HL-60/S4 (cell line): ENCODE results near the gene MYO18B.

Experiments used
- in situ Hi-C: fragments of 300-500 bp; cut with MboI; formaldehyde crosslinking; loops from 2 replicates; pipeline ENCODE4 v1.14.3; 2022; ENCODE audit warnings: low sequenced_read_pairs

MYO18B gene

DNA sequence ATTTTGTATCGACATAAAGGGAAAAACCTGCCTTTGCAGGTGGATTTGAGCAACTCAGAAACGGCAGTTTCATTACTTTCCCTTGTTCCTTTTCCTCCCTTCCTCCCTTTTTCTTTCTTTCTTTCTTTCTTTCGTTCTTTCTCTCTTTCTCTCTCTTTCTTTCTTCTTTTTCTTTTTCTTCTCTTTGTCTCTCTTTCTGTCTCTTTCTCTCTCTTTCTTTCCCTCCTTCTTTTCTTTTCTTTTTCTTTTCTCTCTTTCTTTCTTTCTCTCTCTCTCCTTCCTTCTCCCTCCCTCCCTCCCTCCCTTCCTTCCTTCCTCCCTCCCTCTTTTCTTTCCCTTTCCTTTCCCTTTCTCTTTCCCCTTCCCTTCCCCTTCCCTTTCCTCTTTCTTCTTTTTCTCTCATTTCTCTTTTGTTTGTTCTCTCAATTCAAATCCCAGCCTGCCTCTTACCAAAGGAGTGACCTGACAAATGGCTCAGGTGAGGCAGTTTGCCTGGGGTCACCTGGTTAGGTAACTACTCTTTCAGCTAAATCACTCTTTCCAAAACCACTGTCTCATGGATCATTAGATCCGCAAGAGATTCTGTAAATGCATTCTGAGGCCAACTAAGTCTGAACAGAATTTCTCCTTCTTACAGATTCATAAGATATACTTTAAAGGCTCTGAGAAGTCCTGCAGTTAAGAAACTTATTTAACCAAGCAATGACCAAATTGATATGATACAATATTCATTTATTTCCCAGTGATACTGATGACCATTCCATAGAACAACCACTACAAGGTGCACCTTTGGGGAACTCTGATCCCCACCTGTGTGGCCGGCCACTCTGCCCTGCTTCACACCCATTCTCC, 75.3 kb downstream of the MYO18B start:
- in situ Hi-C loops = no loop called here

DNA sequence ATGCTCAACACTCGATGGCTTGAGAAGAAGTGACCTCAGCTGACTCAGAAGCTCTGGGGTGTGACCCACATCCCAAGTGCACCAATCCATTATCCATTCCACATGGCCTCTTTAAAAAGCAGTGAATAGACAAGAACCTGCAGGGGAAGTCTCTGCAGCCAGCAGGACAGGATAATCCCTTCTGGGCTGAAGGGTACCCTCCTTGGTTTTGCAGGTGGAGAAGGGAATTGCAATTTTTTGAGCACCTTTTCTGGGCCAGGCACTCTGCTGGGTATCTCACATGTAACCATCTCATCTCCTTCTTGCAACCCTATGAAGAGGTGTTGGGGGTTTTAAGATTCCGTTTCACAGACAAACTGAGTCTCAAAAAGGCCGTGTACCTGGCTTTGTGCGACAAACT, 76.6 kb downstream of the MYO18B start:
- in situ Hi-C loops = no loop called here

DNA sequence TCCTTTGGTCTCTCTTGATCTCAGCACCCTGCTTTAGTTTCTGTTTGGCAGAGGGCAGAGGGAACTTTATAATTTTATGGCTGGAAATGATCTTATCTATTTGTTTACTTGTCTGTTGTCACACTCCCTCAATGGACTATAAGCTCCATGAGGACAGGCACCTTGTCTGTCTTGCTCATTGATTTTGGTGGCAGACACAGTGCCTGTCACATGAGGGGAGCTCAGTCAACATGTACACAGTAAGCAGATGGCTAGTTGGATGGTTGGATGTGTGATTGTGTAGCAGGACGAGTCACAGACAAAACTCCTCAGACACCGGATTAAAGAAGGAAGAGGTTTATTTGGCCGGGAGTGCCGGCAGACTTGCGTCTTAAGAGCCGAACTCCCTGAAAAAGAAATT, 80.4 kb downstream of the MYO18B start:
- in situ Hi-C loops = no loop called here

DNA sequence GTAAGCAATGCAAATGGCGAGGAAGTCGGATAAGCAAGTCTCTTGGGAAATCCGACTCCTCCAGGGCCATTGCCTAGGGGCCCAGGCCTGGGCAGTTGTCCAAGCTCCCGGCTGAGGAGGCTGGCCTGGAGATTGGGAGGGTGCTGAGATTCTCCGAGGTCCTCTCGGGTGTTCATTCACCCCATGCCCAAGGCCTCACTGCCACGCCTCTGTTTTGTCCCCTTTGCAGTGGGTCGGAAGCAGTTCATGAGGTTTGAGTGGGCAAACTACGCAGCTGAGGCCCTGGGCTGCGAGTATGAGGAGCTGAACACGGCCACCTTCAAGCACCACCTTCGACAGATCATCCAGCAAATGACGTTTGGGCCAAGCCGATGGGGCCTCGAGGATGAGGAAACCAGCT, 81.3 kb downstream of the MYO18B start:
- in situ Hi-C loops = no loop called here

DNA sequence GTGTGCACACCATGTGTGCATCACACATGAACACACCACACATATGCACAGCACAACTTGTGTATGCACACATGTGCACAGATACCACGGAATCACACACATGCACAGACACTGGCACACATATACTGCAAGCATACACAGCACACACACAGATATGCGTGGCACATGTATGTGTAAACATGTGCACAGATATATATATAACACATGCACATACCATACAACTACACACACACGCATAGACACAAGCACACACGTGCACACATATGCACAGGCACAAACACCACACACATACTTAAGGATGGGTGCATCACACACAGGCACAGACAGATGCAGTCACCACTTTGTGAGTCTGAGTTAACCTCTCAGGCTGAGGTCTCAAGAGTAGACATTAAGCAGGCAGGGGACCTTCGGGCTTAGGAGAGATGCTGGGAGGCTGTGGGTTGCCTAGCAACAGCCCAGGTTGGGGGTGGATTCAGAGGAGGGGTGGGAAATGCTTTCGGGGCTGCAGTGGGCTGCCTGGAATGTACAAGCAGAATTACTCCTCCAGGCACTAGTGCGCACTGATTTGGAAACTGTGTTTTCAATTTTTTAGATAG, 82.9 kb downstream of the MYO18B start:
- in situ Hi-C loops = no loop called here

DNA sequence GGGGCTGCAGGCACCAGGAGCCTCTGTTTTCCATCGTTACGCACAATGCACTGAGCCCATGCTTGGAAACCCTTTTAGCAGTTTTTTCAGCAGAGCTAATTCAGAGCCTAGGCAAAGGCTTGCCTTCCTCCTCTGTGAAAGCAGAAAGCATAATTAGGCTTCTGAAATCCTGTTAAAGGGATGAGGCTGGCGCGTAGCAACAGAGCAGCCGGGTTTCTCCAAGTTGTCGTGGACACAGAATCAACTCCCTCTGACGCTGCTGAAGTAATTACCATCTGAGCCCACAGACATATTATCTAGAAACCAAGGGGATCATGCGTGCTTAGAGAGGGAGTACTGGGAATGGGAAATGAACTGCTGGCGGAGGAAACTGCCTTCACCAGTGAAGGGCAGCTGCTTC, 85.4 kb downstream of the MYO18B start:
- in situ Hi-C loops = no loop called here

DNA sequence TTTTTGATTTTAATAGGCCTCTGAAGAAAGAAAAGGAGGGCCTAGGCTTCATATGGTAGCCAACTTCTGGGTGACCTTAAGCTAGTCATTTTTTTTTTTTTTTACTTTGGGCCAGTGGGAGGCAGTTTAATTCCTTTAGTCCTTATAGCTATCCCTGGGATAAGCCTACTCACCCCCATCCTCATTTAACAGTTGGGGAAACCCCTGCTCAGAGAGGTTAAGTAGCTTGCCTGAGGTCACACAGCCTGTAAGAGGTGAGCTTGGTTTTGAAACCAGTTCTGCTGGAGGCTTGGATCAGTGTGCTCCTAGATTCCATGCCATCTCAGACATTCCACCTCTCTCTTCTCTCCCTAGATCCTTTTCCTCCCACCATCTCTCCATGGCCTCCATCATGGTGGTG, 86.4 kb downstream of the MYO18B start:
- in situ Hi-C loops = no loop called here

DNA sequence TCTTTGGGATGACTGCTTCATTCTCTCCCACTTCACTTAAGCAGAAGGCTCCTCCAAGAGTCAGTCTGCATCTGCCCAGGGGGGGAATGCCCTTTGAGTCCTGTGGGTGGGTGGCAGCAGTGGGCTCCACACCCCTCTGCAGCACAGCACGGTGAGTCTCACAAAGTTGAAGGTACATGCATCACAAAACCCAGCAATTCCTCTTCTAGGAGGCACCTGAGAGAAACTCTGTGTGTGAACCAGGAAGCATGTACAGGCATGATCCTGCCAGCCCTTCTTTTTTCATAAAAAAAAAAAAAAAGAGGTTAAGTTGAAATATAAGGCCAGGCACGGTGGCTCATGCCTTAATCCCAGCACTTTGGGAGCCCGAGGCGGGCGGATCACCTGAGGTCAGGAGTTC, 87.2 kb downstream of the MYO18B start:
- in situ Hi-C loops = no loop called here

DNA sequence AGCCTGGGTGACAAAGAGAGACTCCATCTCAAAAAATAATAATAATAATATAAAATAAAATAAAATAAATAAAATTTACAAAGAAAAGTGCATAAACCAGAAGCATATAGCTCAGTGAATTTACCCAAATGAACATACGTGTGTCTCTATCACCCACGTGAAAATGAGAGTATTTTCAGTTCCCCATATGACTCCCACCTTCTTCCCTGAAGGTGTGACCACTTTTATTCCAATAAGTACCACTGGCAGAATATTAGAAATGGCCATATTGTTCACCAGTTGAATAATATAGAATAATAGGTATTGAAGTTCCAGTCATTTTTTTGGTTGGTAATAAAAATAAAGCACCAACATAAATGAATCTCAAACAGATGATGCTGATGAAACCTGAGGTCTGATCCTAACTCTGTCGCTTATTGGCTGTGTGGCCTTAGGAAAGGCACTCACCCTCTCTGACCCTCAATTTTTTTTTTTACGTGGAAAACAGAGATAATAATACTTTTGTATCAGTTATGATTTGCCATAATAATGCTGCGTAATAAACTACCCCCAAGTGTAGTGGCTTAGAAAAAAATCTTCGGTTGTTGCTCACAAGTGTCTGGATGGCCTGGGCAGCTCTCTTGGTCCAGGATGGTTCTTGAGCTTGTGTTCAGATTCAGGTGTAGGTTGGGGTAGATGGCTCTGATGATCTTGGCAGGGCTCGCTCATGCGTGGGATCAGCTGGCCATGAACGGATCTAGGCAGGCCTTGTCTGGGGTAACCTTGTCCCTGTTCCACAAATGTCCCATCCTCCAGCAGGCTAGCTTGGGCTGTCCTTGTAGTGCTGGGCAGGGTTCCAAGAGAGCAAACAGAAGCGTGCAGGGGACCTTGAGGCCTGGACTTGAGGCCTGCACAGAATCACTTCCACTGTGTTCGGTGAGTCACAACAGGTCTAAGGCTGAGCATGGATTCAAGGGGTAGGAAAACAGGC, 88.1 kb downstream of the MYO18B start:
- in situ Hi-C loops = no loop called here

DNA sequence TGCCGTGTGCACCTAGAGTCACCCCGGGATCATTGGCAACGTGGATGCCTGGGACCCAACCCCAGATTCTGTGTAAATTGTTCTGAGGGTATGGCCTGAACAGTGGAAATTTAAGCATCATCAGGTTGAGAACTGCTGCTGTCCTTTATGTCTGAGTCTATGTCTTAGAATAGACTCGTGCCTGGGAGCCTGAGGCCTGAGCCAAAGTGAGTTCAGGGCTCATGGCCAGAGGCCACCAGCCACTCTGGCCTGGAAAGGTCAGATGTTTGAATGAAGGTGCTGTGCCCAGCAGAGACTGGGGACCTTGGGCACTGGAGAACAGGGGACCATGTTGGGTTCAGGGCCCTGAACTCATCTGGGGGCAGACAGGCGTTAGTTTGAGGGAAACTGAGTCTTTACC, 91.1 kb downstream of the MYO18B start:
- in situ Hi-C loops = no loop called here

DNA sequence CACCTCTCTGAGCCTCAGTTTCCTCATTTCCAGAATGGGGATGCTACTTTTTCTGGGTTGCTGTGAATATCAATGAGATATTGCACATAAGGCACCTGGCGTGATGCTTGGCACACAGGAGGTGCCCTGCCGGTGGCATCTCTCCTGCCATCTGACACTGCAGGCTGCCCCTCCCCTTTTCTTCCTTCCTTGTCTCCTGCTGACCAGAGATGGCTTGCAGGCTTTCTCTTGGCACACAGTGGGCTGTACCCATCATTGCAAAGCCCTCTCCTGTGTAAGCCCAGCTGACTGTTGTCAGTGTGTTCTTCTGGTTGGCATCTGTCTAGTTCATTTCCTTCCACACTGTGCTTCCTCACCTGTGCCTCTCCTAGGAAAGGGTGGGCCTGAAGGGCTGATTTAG, 91.7 kb downstream of the MYO18B start:
- in situ Hi-C loops = no loop called here

DNA sequence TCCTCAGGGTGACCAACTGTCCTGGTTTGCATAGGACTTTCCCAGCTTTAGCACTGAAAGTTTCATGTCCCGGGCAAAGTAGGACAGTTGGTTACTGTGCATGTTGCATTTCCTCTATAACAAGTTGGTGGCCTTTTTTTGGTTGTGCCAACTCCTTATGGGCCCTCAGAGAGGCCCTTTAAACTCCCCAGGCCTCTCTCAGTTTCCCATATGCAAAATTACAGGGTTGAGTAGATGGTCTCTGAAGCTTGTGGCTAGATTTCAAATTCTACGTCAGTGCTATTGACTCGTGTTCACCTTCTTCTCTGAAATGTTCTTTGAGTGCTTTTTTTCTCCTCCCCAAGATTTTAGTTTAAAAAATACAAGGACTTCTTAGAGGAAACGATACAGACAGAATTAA, 92.5 kb downstream of the MYO18B start:
- in situ Hi-C loops = no loop called here

DNA sequence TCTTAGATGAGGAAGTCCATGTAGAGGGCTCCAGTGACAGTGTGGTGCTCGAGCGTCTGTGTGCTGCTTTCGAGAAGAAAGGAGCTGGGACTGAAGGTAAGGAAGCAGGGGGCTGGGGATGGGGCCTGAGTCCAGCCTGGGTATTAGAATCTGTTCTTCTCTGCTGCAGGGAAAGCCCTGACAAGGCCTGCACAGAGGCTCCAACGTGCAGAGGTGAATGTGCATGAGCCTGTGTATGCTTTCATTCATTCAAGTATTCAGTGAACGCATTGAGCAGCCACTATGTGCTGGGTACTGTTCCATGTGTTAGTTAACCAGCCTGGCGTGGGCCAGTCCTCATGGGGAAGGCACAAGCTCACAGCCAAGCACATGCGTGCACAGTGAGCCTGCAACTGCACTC, 93.4 kb downstream of the MYO18B start:
- in situ Hi-C loops = no loop called here

DNA sequence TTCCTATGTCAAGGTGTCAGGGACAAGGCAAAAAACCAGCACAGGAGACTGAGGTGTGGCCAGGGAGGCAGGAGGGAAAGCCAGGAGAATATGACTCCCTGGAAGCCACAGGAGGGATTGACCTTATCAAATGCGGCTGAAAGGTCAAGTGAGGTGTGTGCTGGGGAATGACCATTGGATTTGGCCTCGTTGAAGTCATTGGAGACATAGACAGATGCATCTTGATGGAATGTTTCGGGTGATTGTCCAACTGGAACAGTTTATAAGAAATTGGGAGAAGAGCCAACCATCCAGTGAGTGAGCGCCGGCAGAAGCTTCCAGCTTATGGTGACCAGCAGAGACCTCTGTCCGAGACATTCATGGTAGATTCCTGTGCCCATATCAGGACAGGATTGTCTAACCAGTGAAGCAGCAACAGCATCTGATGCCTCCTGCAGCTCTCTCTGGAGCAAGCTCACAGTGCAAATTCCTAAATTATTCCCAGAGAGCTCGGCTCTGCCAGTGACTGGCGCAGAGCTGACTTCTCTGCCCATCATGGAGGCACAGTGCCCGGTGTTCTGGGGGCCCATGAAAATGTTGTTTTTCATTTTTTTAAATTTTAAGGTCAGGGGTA, 95.4 kb downstream of the MYO18B start:
- in situ Hi-C loops = no loop called here

DNA sequence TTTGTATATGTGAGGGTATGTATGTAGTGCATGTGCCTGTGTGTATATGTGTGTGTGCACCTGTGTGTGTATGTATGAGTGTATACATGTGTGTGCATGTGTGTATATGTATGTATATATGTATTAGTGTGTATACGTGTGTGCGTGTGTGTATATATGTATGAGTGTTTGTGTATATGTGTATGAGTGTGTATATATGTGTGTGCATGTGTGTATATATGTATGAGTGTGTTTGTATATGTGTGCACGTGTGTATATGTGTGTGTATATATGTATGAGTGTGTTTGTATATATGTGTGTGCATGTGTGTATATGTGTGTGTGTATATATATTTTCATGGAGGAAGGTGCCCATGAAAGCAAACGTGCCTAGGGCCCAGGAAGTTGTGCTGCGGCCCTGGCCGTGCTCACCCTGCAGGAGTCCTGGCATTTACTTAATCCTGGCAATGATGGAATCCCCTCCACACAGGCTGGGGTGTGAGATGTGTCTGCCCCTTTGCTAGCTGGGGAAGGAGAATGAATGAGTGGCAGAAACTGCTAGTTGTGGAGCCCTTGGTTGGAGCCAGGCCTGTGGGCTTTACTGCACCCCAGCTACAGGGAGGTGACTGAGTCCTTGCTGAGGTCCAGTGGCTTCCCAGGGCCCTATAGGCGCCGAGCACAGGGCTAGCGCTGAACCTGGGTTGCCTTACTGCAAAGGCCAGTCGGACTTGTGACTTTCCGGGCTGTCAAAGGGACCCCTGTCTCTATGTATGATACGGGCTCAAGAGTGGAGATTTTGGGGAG, 97.2 kb downstream of the MYO18B start:
- in situ Hi-C loops = no loop called here

DNA sequence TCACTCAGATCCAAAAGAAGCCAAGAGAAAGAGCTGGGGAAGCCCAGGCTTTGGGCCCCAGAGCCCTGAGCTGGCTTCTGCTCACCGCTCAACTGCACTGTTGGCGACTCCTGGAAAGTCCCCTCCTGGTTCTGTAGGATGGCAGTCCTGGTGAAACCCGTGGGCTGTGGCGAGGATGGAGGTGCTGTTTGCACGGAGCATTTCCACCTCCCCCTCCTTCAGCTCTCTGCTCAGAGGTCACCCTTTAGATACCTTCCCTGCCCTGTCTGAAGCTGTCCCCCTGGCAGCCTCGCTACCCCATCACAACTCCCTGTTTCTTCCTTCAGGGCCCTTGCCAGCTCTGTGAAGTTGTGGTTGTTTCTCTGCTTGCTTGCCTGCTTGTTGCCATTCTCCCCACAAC, 97.8 kb downstream of the MYO18B start:
- in situ Hi-C loops = no loop called here

DNA sequence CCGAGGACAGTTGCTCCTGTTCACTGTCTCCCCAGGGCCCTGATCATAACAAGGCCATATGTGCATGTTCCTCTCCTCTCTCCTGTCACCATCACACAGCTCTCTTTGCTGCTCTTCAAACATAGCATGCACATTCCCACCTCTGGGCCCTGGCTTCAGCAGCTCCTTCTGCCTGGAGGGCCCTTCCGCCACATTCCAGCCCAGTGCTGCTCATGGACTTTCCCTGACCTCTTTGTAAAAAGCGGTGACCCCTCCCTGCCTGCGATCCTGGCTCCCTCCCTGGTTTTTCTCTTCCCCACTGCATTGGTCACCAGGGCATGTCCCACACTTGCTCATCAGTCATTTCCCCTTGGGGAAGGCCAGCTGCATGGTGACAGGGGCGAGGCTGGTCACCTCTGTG, 98.2 kb downstream of the MYO18B start:
- in situ Hi-C loops = no loop called here

DNA sequence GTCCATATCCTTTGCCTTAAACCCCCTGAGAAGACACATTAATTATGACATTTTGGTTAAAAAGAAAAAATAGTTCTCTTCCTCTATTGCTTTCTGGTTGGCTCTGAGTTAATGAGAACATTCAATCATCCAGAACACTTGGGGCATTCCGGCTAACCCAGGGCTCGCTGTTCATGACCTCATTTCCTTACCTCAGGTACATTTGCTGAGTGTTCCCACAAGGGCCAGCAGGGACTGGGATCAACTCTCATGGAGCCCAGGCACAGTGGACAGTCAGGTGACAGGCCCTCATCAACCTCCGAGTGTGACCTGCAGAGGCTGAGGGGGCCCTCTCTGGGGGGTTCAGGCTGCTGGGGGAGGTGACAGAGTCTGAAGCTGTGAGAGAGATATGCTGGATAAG, 98.9 kb downstream of the MYO18B start:
- in situ Hi-C loops = no loop called here

DNA sequence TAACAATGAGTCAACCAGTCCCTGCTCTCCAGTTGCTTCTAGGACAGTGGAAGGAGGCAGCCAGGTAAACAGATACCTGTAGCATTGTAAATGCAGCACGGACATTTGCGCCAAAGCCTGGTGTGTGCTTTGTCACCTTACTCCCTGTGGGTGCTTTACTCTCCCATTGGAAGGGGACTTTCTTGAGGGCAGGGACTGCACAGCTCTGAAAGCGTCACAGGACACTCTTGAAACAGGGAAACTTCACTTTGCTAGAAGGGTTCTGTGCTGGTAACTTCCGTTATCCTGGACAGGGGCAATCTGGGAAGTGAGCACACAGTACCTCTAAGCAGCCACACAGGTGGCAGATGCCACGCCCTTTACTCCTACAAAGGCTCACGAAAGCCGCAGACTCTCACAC, 99.8 kb downstream of the MYO18B start:
- in situ Hi-C loops = no loop called here

DNA sequence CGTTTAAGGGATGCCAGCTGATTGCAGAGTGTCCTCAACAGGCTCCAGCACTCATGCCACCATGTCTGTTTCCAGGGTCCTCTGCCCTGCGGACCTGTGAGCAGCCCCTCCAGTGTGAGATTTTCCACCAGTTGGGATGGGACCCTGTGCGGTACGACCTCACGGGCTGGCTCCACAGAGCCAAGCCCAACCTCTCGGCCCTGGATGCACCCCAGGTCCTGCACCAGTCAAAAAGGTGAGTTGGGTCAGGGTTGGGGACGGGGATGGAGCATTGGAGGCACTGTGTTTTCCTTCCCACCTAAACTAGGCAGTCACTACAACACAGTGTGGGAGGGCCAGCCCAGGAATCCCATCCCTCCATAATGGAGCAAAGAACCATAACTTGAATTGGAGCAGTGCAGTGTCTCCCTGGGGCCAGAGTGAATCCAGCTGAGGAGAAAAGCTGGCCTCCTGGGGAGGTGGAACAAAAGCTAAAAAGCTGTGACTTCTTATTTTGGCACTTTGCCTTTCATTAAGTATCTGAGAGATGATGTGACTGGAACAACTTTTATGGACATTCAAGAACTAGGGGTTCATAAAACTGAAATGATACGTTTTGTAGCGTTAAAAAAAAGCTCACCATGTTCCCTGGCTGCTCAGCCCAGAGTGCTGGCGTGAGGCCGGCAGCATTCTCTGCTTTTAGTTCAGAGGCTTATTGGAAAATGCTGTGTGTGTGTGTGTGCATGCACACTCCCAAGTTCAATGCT, 101.8 kb downstream of the MYO18B start:
- in situ Hi-C loops = no loop called here
